ENCODE results near the gene TMEM169. TPM values are rescaled to one million over a fixed set of nuclear protein-coding genes. Genes with fewer than 3 reads are reported as not detected.

The TMEM169 gene
- 1.1 and 2.0 TPM in 2 replicates for total RNA-seq

GRCh38 chr2:216081487-216082116 lies at the start of gene TMEM169, which contains the start of gene PECR:
Gene TMEM169, plus strand, starts transcription at chr2:216081919. Its CDS starts 14,045 bp downstream, at chr2:216095964.
Gene PECR, minus strand, starts transcription at chr2:216081809. Its CDS starts 68 bp downstream, at chr2:216081741.

GRCh38 chr2:216108967-216109921 lies 27.5 kb downstream of the TMEM169 start, which contains the start of gene XRCC5:
Gene XRCC5, plus strand, starts transcription at chr2:216109348. Its CDS starts 89 bp downstream, at chr2:216109437.

Other genes with a start within 250 kb of the TMEM169 start
- gene MREG, start 68.4 kb upstream of the TMEM169 start, total RNA-seq: 0.29 and 1.1 TPM in 2 replicates
- gene PECR, start 110 bp upstream of the TMEM169 start, total RNA-seq: 12.2 and 17.9 TPM in 2 replicates
- 230 and 264 TPM in 2 replicates for gene XRCC5, start 27.4 kb downstream of the TMEM169 start, total RNA-seq